GM21515 (cell line): ENCODE measurements around the gene ZBTB16.

ENCODE experiments used
- ATAC-seq: cut with Tn5 transposase; IDR thresholded peaks from one replicate; pipeline ENCODE4 v1.9.1; 2021; ENCODE audit not compliant: unreplicated experiment

Gene ZBTB16

DNA sequence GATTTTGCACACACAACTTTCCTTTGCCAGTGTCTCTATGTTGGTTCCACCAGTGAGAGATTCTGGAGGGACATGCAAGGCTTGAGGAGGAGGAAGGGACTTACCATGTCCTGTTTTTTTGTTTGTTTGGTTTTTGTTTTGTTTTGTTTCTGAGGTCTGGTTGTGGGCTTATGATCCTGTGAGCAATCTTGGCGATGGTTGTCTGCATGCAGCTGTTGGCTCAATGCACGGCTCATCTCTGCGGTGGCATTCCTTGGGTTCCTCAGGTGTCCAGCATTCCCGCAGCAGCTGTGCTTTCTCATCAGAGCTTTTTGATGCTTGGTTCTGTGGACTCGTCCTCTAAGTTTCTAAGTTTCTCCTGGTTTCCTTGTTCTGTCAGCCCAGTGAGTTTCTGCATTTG, 231.9 kb downstream of the ZBTB16 start:
- ATAC-seq = no peak

DNA sequence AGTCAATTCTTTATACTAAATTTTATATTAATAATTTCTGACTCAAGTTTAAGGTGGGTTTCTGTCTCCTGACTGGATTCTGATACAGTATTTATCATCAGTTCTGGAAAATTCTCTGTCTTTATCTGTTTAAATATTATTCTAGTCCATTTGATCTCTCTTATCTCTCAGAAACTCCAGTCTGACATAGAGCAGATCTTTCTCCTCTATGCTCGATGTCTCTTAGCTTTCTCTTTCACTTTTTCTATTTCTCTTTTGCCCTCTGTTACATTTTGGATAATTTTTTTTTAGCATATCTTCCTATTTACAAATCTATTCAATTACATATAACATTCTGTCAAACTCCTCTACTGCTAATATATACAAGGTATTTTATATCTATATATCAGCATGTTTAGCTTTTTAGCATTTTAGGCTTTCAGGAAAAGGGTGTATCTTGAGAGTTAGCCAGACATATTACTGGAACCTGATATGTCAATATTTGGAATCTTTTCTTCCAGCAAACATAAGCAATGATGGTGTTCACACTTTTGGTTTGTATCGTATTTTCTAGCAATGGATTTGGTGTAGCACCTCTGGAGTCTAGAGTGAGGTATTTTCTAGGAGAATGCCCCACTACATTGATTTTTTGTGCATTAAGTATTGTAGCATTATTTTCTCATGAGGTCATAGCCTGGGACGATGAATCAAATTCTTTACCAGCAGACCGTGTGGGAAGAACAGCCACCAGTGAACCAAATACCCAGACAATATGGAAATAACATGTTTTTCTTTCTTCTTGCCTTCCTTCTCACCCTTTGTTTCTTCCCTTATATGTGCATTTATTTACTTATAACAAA, 232.6 kb downstream of the ZBTB16 start:
- ATAC-seq = no peak

DNA sequence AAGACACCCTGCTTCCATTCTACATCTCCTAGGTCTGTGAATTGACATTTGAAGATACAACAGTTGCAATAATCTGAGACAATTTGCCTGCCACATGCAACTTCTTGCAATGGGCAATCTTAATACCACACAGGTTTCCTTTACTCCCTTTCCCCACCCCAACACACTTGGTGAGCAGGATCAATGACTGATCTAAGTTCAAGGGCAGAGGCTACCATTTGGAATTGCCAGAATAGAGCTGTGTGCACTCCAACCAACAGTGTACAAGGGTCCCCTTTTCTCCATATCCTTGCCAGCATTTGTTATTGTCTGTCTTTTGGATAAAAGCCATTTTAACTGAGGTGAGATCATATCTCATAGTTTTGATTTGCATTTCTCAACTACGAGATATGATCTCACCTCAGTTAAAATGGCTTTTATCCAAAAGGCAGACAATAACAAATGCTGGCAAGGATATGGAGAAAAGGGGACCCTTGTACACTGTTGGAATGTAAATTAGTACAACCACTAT, 233.7 kb downstream of the ZBTB16 start:
- no peak for ATAC-seq

DNA sequence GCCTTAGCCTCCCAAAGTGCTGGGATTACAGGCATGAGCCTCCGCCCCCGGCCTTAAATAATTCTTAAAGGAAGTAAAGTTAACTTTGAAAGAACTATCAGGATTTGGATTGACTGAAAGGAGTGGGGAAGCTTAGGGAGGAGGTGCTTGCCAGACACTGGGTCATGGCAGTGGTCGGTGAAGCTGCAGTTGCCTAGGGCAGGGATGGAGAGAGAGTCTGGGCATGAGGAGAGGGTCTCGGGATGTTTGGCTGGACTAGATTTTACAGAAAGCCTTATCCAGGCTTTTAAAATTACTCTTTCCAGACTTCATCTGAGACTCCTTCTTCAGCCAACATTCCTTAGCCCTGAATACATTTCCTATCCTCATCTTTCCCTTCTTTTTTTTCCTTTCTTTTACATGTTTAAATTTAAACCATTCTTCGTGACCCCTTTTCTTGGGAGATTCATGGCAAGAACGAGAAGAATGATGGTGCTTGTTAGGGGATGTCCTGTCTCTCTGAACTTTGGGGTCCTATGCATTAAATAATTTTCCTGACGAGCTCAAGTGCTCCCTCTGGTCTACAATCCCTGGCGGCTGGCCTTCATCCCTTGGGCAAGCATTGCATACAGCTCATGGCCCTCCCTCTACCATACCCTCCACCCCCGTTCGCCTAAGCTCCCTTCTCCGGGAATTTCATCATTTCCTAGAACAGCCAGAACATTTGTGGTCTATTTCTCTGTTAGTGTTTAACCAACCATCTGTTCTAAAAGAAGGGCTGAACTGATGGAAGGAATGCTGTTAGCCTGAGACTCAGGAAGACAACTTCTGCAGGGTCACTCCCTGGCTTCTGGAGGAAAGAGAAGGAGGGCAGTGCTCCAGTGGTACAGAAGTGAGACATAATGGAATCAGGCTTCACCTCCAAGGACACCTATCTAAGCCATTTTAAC, 236.4 kb downstream of the ZBTB16 start, which contains the start of gene NNMT:
Gene NNMT (plus strand): TSS at position 724 of the 929 bp plus-strand sequence. CDS start 158 bp downstream, at position 882.
- ATAC-seq = no peak

DNA sequence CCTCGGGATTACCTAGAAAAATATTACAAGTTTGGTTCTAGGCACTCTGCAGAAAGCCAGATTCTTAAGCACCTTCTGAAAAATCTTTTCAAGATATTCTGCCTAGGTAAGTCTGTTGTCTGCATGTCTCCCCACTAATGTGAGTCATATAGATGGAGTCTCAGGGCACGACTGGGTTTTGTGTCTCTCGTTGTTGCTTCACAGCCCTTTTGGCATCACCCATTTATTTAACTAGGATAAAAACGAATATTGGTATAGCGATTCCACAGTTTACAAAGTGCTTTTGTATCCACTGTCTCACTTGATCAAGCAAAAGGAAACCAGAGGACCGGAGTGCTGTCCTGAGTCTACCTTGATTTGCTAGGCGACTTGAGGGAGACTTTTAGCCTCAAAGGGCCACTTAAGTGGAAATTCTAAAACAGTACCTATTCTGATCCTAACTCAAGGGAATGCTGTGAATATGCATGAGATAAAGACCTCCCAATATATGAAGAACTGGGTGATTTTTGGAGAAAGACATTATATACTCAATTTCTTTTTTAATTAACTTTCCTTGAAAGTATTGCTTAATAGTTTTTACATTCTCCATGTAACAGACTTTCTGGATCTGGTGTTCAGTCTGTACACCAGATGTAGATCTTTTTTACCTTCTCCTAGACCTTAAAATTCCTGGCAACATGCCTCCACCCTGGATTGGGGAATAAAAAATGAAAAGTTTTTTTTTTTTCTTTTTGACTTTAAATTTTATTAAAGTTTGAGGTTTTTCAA, 237.3 kb downstream of the ZBTB16 start:
- ATAC-seq = no peak

DNA sequence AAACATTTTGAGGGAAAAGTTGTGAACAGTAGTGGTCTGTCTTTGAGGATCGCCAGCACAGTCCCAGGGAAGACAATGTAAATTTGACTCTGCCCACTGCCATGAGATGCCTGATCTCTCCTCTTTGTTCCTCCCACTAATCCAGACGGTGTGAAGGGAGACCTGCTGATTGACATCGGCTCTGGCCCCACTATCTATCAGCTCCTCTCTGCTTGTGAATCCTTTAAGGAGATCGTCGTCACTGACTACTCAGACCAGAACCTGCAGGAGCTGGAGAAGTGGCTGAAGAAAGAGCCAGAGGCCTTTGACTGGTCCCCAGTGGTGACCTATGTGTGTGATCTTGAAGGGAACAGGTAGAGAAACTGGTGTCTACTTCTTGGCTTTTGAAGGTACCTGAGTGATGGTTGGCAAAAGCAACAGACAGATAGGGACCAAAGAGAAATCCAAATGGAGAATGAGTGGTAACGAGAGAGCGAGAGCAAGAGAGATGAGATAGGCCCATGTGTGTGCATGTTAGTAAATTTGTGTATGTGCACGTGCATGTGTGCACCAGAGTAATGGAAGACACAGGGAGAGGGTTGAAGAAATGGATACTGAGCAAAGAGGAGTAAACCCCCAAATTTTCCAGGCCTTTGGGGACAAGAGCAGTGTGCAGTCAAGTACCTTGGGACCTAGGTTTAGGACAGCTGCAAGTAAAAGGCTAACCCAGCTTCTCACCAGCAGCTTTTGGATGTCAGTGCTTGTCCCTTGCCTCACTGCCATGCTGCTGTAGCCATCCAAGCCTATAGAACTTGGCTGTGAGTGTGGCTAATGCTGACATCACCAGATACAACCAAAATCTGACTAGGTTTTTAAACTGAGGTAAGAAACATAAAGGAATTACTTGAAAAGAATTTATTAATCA, 238.5 kb downstream of the ZBTB16 start:
- no peak for ATAC-seq

DNA sequence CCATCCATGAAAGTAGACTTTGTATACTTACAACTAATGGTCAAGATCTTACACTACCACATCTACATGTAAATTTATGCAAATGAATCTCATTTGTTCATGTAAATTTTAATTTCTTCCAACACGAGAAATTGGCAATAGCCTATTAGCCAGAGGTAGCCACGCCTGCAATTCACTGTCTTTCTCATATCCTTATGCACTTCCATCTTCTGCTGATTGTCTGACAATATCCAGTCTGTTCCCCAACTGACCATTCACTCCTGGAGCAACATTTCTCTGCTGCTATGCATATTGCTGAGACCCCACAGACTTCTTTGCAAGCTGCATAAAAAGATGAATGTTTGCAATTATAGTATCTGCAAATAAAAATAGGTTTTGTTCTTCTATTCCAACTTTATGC, 239.2 kb downstream of the ZBTB16 start:
- ATAC-seq = no peak
